HG03103 (cell line): ENCODE results near the gene NGF.
"Not testable (repeated sequence)": the region's sequence is repeated elsewhere in the genome, so short reads cannot be mapped to it uniquely, and the experiment has no call there.

ENCODE experiments used
- ATAC-seq: cut with Tn5 transposase; IDR thresholded peaks from one replicate; pipeline ENCODE4 v1.9.1; 2021; ENCODE audit warnings: low read depth; ENCODE audit not compliant: unreplicated experiment

Gene NGF

GRCh38 chr1:115311474-115311989, 26.5 kb downstream of the NGF start:
- ATAC-seq: no peak

- no peak for ATAC-seq
Observed at GRCh38 chr1:115310581-115311473, 27.2 kb downstream of the NGF start.

- ATAC-seq: not testable (repeated sequence)
Observed at GRCh38 chr1:115309504-115309903, 28.5 kb downstream of the NGF start.

- no peak for ATAC-seq
Observed at GRCh38 chr1:115308969-115309368, 29.1 kb downstream of the NGF start.

GRCh38 chr1:115307661-115308060, 30.4 kb downstream of the NGF start:
- no peak for ATAC-seq

- ATAC-seq: no peak
Observed at GRCh38 chr1:115306146-115306545, 31.9 kb downstream of the NGF start.

GRCh38 chr1:115303364-115303763, 34.7 kb downstream of the NGF start:
- no peak for ATAC-seq

- no peak for ATAC-seq
Observed at GRCh38 chr1:115302390-115302961, 35.6 kb downstream of the NGF start.

- ATAC-seq: no peak
Observed at GRCh38 chr1:115301438-115302020, 36.5 kb downstream of the NGF start.

- no peak for ATAC-seq
Observed at GRCh38 chr1:115300087-115300876, 37.8 kb downstream of the NGF start.

- ATAC-seq: no peak
Observed at GRCh38 chr1:115299266-115299665, 38.8 kb downstream of the NGF start.

- peak; percentile 79 for ATAC-seq
Observed at GRCh38 chr1:115296981-115297380, 41.1 kb downstream of the NGF start.

- ATAC-seq: no peak
Observed at GRCh38 chr1:115295904-115296696, 41.9 kb downstream of the NGF start.

GRCh38 chr1:115293899-115294298, 44.1 kb downstream of the NGF start:
- ATAC-seq: no peak

GRCh38 chr1:115293006-115293405, 45.0 kb downstream of the NGF start:
- no peak for ATAC-seq

GRCh38 chr1:115291741-115292140, 46.3 kb downstream of the NGF start:
- ATAC-seq: no peak

GRCh38 chr1:115289940-115290339, 48.1 kb downstream of the NGF start:
- ATAC-seq: no peak

- no peak for ATAC-seq
Observed at GRCh38 chr1:115288591-115289198, 49.4 kb downstream of the NGF start.

GRCh38 chr1:115286431-115287205, 51.4 kb downstream of the NGF start:
- ATAC-seq: no peak
